Measurements from ENCODE around the gene HECW1.
A peak's percentile ranks its signal among the peaks of the same experiment; 100 is the strongest.

Gene HECW1

DNA sequence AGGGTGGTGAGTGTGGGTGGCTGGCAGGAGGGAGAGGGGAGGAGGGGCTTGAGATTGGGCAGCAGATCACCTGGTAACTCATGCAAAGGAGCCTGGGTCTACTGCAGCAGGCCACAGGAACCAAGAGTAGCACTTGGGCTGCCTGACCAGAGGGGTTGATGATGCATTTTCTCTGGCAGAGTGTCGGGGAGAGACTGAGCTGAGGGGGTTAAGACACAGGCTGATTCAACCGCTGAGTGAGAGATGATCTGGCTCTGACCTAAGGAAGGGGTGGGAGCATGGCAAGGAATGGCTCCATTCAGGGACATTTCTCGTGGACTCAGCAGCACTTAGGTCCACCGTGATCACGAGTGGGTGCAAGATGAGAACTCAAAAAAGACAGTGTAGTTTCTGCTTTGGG lies 355.0 kb downstream of the HECW1 start:
- no peak overlapping the region for H3K4me3 ChIP-seq (ENCODE audit: control insufficient read depth, low read depth, low read length)
- DNase-seq (ENCODE audit: low read depth): peak; percentile 96
- TF ChIP-seq, protein P1, sequence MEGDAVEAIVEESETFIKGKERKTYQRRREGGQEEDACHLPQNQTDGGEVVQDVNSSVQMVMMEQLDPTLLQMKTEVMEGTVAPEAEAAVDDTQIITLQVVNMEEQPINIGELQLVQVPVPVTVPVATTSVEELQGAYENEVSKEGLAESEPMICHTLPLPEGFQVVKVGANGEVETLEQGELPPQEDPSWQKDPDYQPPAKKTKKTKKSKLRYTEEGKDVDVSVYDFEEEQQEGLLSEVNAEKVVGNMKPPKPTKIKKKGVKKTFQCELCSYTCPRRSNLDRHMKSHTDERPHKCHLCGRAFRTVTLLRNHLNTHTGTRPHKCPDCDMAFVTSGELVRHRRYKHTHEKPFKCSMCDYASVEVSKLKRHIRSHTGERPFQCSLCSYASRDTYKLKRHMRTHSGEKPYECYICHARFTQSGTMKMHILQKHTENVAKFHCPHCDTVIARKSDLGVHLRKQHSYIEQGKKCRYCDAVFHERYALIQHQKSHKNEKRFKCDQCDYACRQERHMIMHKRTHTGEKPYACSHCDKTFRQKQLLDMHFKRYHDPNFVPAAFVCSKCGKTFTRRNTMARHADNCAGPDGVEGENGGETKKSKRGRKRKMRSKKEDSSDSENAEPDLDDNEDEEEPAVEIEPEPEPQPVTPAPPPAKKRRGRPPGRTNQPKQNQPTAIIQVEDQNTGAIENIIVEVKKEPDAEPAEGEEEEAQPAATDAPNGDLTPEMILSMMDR (conservative IDR thresholded peaks at IDR 0.05; ENCODE audit: control insufficient read depth, insufficient read depth, low read depth, low read length): no peak

DNA sequence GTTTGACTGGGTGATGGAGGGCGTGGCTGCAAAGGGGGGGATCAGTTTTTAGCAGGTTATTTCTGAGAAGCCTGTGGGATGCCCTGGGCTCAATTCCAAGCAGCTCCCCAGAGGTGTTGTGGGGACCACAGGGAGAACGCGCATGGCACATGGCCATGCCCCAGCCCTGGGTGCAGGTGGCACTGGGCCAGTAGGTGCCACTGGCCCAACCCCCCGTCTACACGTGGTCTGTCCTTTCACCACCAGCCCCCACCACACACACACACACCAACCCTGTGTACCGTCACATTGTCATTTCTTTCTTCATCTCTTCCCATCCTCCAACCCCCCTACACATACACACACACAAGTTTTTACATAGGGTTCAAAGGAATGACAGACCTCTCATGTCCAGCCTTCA lies 355.4 kb downstream of the HECW1 start:
- DNase-seq (ENCODE audit: low read depth): no peak
- H3K4me3 ChIP-seq (ENCODE audit: control insufficient read depth, low read depth, low read length): no peak overlapping the region
- TF ChIP-seq, protein P1 (conservative IDR thresholded peaks at IDR 0.05; ENCODE audit: control insufficient read depth, insufficient read depth, low read depth, low read length): no peak

DNA sequence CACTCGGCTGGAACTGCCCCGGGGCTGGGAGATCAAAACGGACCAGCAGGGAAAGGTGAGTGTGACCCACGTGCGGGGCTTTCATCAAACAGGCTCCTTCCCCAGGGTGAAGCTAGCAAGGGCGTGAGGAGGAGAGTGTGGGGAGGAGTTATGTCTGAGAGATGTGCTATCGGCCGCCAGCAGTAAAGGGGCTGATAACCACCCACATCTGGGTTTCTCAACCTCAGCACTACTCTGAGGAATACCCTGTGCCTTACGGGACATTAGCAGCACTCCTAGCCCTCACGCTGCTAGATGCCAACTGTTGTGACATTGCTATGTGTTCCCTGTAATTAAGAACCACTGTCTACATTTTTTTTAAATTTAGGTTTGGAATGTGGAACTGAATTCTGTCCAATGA lies 356.6 kb downstream of the HECW1 start:
- H3K4me3 ChIP-seq (ENCODE audit: control insufficient read depth, low read depth, low read length): no peak overlapping the region
- TF ChIP-seq, protein P1 (conservative IDR thresholded peaks at IDR 0.05; ENCODE audit: control insufficient read depth, insufficient read depth, low read depth, low read length): no peak
- peak; percentile 37 for DNase-seq (ENCODE audit: low read depth)

DNA sequence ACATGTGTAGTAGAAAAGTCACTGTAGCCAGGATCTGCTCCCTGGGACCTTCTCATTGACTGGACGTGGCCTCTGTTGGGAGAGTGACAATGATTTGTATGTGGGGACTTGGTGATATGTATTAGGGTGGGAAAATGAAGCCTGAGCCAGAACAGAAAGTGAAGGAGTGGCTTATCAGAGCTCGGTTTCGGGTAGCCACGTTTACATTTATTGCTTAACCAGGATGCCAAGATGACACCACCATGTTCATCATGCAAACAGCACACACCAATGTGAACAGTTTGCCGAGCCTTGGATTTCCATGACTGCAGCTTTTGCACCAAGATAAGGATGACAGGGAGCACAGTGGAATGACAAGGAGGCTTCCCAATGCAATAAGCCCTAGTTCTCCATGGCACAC lies 357.7 kb downstream of the HECW1 start:
- H3K4me3 ChIP-seq (ENCODE audit: control insufficient read depth, low read depth, low read length): no peak overlapping the region
- no peak for DNase-seq (ENCODE audit: low read depth)
- TF ChIP-seq, protein P1 (conservative IDR thresholded peaks at IDR 0.05; ENCODE audit: control insufficient read depth, insufficient read depth, low read depth, low read length): no peak

DNA sequence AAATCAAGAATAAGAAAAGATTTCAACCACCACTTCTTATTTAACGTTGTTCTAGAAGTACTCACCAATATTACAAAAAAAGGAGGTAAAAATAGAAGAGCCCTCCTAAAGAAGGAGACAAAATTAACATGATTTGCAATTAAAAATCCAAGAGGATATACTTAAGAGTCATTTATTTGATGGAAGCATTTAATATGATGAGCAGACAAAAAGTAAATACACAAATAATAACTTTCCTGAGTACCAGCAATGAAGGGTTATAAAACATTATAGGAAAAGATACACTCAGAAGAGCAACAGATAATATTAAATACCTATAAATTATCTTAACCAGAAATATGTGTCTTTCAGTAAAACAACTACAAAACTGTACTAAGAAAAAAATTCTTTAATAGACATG lies 363.5 kb downstream of the HECW1 start:
- H3K4me3 ChIP-seq (ENCODE audit: control insufficient read depth, low read depth, low read length): no peak overlapping the region
- TF ChIP-seq, protein P1 (conservative IDR thresholded peaks at IDR 0.05; ENCODE audit: control insufficient read depth, insufficient read depth, low read depth, low read length): no peak
- no peak for DNase-seq (ENCODE audit: low read depth)

DNA sequence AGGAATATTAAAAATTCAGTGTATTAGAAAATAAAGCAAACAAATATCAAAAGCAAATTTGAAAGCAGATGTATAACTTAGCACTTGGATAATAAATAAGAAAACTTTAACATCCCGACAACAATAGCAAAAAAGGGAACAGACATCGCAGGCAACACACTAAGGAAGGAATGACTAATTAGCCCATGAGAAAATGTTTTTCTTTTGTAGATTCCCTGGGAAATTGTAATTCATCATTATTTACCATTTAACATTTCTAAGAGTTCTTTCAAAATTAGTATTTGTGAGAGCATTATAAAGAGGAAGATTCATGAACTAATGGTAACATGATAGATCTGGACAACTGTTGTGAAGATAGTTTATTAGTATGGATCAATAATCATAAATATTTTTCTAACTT lies 364.4 kb downstream of the HECW1 start:
- DNase-seq (ENCODE audit: low read depth): no peak
- no peak overlapping the region for H3K4me3 ChIP-seq (ENCODE audit: control insufficient read depth, low read depth, low read length)
- TF ChIP-seq, protein P1 (conservative IDR thresholded peaks at IDR 0.05; ENCODE audit: control insufficient read depth, insufficient read depth, low read depth, low read length): no peak

DNA sequence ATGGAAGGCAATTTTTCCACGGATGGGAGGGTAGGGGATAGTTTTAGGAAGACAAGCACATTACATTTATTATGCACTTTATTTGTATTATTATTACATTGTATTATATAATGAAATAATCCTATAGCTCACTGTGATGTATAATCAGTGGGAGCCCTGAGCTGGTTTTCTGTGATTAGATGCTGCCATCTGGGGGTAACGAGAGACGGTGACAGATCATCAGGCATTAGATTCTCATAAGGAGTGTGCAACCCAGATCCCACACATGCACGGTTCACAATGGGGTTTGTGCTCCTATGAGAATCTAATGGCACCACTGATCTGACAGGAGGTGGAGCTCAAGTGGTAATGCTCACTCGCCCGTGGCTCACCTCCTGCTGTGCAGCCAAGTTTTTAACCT lies 366.6 kb downstream of the HECW1 start:
- TF ChIP-seq, protein P1 (conservative IDR thresholded peaks at IDR 0.05; ENCODE audit: control insufficient read depth, insufficient read depth, low read depth, low read length): peak; percentile 11
- no peak overlapping the region for H3K4me3 ChIP-seq (ENCODE audit: control insufficient read depth, low read depth, low read length)
- DNase-seq (ENCODE audit: low read depth): no peak

All from fibroblast of mammary gland (primary cell).